ENCODE measurements around the gene SLC15A4.
"Not testable (repeated sequence)": the region's sequence is repeated elsewhere in the genome, so short reads cannot be mapped to it uniquely, and the experiment has no call there.

SLC15A4 gene

GRCh38 chr12:128823916-128824839 lies at the start of gene SLC15A4:
Gene SLC15A4, minus strand, starts transcription at chr12:128823958. Its CDS starts 15 bp downstream, at chr12:128823943.
- DNase-seq: peak; percentile 97

- no peak for DNase-seq
Measured at GRCh38 chr12:128872303-128872702, 48.5 kb upstream of the SLC15A4 start.

GRCh38 chr12:128871516-128871892 lies 47.7 kb upstream of the SLC15A4 start:
- DNase-seq: no peak

GRCh38 chr12:128867466-128867865 lies 43.7 kb upstream of the SLC15A4 start:
- no peak for DNase-seq

- no peak for DNase-seq
Measured at GRCh38 chr12:128864516-128865186, 40.9 kb upstream of the SLC15A4 start.

- no peak for DNase-seq
Measured at GRCh38 chr12:128863957-128864356, 40.2 kb upstream of the SLC15A4 start.

GRCh38 chr12:128861226-128862016 lies 37.7 kb upstream of the SLC15A4 start:
- DNase-seq: no peak

- DNase-seq: no peak
Measured at GRCh38 chr12:128859311-128859710, 35.6 kb upstream of the SLC15A4 start.

- no peak for DNase-seq
Measured at GRCh38 chr12:128857133-128857763, 33.5 kb upstream of the SLC15A4 start.

- DNase-seq: no peak
Measured at GRCh38 chr12:128856791-128857078, 33.0 kb upstream of the SLC15A4 start.

GRCh38 chr12:128856035-128856790 lies 32.5 kb upstream of the SLC15A4 start:
- no peak for DNase-seq

- DNase-seq: peak; percentile 80
Measured at GRCh38 chr12:128853600-128854197, 29.9 kb upstream of the SLC15A4 start.

GRCh38 chr12:128852885-128853599 lies 29.3 kb upstream of the SLC15A4 start, which contains the start of gene GLT1D1:
Gene GLT1D1, plus strand, starts transcription at chr12:128853478. Its CDS starts 104 bp downstream, at chr12:128853582.
- peak; percentile 62 for DNase-seq

GRCh38 chr12:128852026-128852698 lies 28.4 kb upstream of the SLC15A4 start:
- no peak for DNase-seq

GRCh38 chr12:128851429-128851828 lies 27.7 kb upstream of the SLC15A4 start:
- not testable (repeated sequence) for DNase-seq

- DNase-seq: no peak
Measured at GRCh38 chr12:128850400-128850799, 26.6 kb upstream of the SLC15A4 start.

GRCh38 chr12:128849806-128850205 lies 26.0 kb upstream of the SLC15A4 start:
- DNase-seq: not testable (repeated sequence)

- no peak for DNase-seq
Measured at GRCh38 chr12:128848371-128848770, 24.6 kb upstream of the SLC15A4 start.

- DNase-seq: not testable (repeated sequence)
Measured at GRCh38 chr12:128846671-128847070, 22.9 kb upstream of the SLC15A4 start.

GRCh38 chr12:128844031-128844635 lies 20.4 kb upstream of the SLC15A4 start:
- DNase-seq: no peak

All from NCI-H146 (cell line).